IMR-90 (cell line): ENCODE results near the gene PJA1. TPM values are rescaled to one million over a fixed set of nuclear protein-coding genes. Genes with fewer than 3 reads are reported as not detected.

ENCODE experiments used
- ATAC-seq: fragments of 200-7000 bp; cut with Tn5 transposase; 2 replicates; pipeline ENCODE4 v1.9.1; 2020; ENCODE audit warnings: low read depth, mild to moderate bottlenecking, moderate library complexity
- BruUV-seq: library from RNA; stranded (reverse); fragments of 400-500 nt; replicated peaks from 2 replicates; lab custom pipeline; 2021; lab: Mats Ljungman, UMichigan
- CTCF ChIA-PET: fragments of 300-600 bp; formaldehyde crosslinking; extraction: SDS; loops from one replicate; lab custom pipeline; 2021; ENCODE audit warnings: antibody characterized with exemption; lab: Yijun Ruan, JAX
- POLR2A ChIA-PET: fragments of 300-600 bp; sonication (Branson Sonifier 250); formaldehyde crosslinking; loops from one replicate; lab custom pipeline; 2022; ENCODE audit warnings: antibody characterized with exemption; ENCODE audit not compliant: unreplicated experiment; lab: Charles Lee
- DNase-seq: peaks from one replicate; pipeline ENCODE4 v3.0.0; 2013
- H2AFZ ChIP-seq: replicated peaks from 2 replicates; pipeline ENCODE3; 2013; ENCODE audit warnings: low read length, mild to moderate bottlenecking; ENCODE audit not compliant: poor library complexity
- H2AK5ac ChIP-seq: 2 replicates; pipeline ENCODE4 v1.6.1; 2013; ENCODE audit warnings: low read depth, low read length, inconsistent platforms
- H2AK9ac ChIP-seq: replicated peaks from 2 replicates; pipeline ENCODE3; 2013; ENCODE audit warnings: mild to moderate bottlenecking, low read depth, low read length, moderate library complexity; ENCODE audit not compliant: poor library complexity
- H2BK120ac ChIP-seq: 2 replicates; pipeline ENCODE4 v1.6.1; 2013; ENCODE audit warnings: low read depth, low read length, inconsistent platforms
- H2BK15ac ChIP-seq: 3 replicates; pipeline ENCODE4 v1.6.1; 2013; ENCODE audit warnings: low read depth, low read length, inconsistent platforms
- H2BK20ac ChIP-seq: 2 replicates; pipeline ENCODE4 v1.6.1; 2013; ENCODE audit warnings: low read depth, mild to moderate bottlenecking, inconsistent platforms, low read length, moderate library complexity
- H2BK5ac ChIP-seq: 2 replicates; pipeline ENCODE4 v1.6.1; 2013; ENCODE audit warnings: mild to moderate bottlenecking, low read depth, low read length, inconsistent platforms; ENCODE audit not compliant: poor library complexity, severe bottlenecking
- H3K14ac ChIP-seq: replicated peaks from 2 replicates; pipeline ENCODE4 v1.6.1; 2013; ENCODE audit warnings: low read depth, low read length, inconsistent platforms
- H3K18ac ChIP-seq: 2 replicates; pipeline ENCODE4 v1.6.1; 2013; ENCODE audit warnings: low read depth, low read length, control low read depth
- H3K23ac ChIP-seq: 2 replicates; pipeline ENCODE4 v1.6.1; 2013; ENCODE audit warnings: low read depth, low read length, inconsistent platforms
- H3K27ac ChIP-seq: 2 replicates; pipeline ENCODE4 v1.5.1; 2013; ENCODE audit warnings: mild to moderate bottlenecking, control low read depth, low read length; ENCODE audit not compliant: insufficient read depth
- H3K27me3 ChIP-seq: 2 replicates; pipeline ENCODE4 v1.6.1; 2013; ENCODE audit warnings: low read length; ENCODE audit not compliant: control insufficient read depth, insufficient read depth
- H3K36me3 ChIP-seq: 2 replicates; pipeline ENCODE4 v1.6.1; 2013; ENCODE audit warnings: low read length, mixed read lengths; ENCODE audit not compliant: control insufficient read depth, insufficient read depth
- H3K4ac ChIP-seq: 2 replicates; pipeline ENCODE4 v1.6.1; 2013; ENCODE audit warnings: low read depth, low read length, inconsistent platforms
- H3K4me1 ChIP-seq: 2 replicates; pipeline ENCODE4 v1.6.1; 2013; ENCODE audit warnings: low read length, mixed read lengths; ENCODE audit not compliant: control insufficient read depth, insufficient read depth
- H3K4me2 ChIP-seq: 2 replicates; pipeline ENCODE4 v1.6.1; 2013; ENCODE audit warnings: low read depth, mild to moderate bottlenecking, control low read depth, low read length, moderate library complexity
- H3K4me3 ChIP-seq: 2 replicates; pipeline ENCODE4 v1.5.1; 2013; ENCODE audit warnings: low read depth, mild to moderate bottlenecking, control low read depth, low read length, moderate library complexity; ENCODE audit not compliant: insufficient read depth
- H3K56ac ChIP-seq: 2 replicates; pipeline ENCODE4 v1.6.1; 2013; ENCODE audit warnings: low read length, inconsistent platforms; ENCODE audit not compliant: insufficient read depth; ENCODE audit errors: extremely low read depth
- H3K79me1 ChIP-seq, 2 experiments: 2 replicates each; pipeline ENCODE4 v1.6.1; 2013; ENCODE audit warnings: low read length in 2 of 2, inconsistent platforms in 1 of 2, low read depth in 1 of 2
- H3K9ac ChIP-seq: 2 replicates; pipeline ENCODE4 v1.6.1; 2013; ENCODE audit warnings: low read depth, low read length, control low read depth
- H3K9me1 ChIP-seq: 2 replicates; pipeline ENCODE4 v1.6.1; 2013; ENCODE audit warnings: low read length, inconsistent platforms; ENCODE audit not compliant: insufficient read depth
- H3K9me3 ChIP-seq: 2 replicates; pipeline ENCODE4 v1.6.1; 2013; ENCODE audit warnings: low read length; ENCODE audit not compliant: control insufficient read depth, insufficient read depth
- H4K20me1 ChIP-seq: 2 replicates; pipeline ENCODE4 v1.6.1; 2013; ENCODE audit warnings: low read length, inconsistent platforms; ENCODE audit not compliant: insufficient read depth
- H4K5ac ChIP-seq: 2 replicates; pipeline ENCODE4 v1.6.1; 2013; ENCODE audit warnings: mild to moderate bottlenecking, low read depth, low read length, control low read depth
- H4K8ac ChIP-seq, 2 experiments: 2 replicates each; pipeline ENCODE4 v1.6.1; 2013; ENCODE audit warnings: low read depth in 2 of 2, low read length in 2 of 2, control low read depth in 1 of 2, inconsistent platforms in 1 of 2
- H4K91ac ChIP-seq: 2 replicates; pipeline ENCODE4 v1.6.1; 2013; ENCODE audit warnings: low read depth, low read length, inconsistent platforms; ENCODE audit not compliant: insufficient read depth
- MXI1 ChIP-seq: IDR thresholded peaks from 2 replicates; pipeline ENCODE4 v1.6.1; 2012; ENCODE audit warnings: low read depth, mild to moderate bottlenecking, low read length, moderate library complexity, borderline replicate concordance
- POLR2A ChIP-seq: IDR thresholded peaks from 2 replicates; pipeline ENCODE4 v1.6.1; 2012; ENCODE audit warnings: mild to moderate bottlenecking, low read depth, low read length
- RAD21 ChIP-seq: IDR thresholded peaks from 2 replicates; pipeline ENCODE4 v1.6.1; 2012; ENCODE audit warnings: low read length, improper control_type of control experiment
- RFX5 ChIP-seq: IDR thresholded peaks from 2 replicates; pipeline ENCODE4 v1.8.0; 2012; ENCODE audit warnings: low read depth, mild to moderate bottlenecking, low read length, moderate library complexity
- WGBS, 2 experiments: methylation state at CpG; one replicate each; pipeline versions ENCODE4 v1.1.5 to v1.1.7; 2013; ENCODE audit warnings: missing lambda C conversion rate in 2 of 2; ENCODE audit not compliant: insufficient read length in 1 of 2; ENCODE audit errors: extremely low coverage in 2 of 2; 5-methylcytosine and 5-hydroxymethylcytosine counted together
- dilution Hi-C: fragments of 300-500 bp; cut with HindIII; formaldehyde crosslinking; loops from one replicate; pipeline ENCODE4 v1.14.3; 2018; ENCODE audit warnings: low sequenced_read_pairs; ENCODE audit not compliant: unreplicated experiment
- in situ Hi-C: fragments of 300-500 bp; cut with MboI; formaldehyde crosslinking; loops from 3 replicates; pipeline ENCODE4 v1.14.3; 2019; ENCODE audit warnings: low sequenced_read_pairs, inconsistent platforms, mixed read lengths
- intact Hi-C: fragments of 100-400 bp; cut with micrococcal nuclease; formaldehyde crosslinking; loops from 2 replicates; pipeline ENCODE4 v1.10.0; 2022
- polyA plus RNA-seq, 3 experiments: library from polyadenylated mRNA; depleted of rRNA; stranded (reverse); fragments of >200 nt; gene quantifications; 2 replicates each; pipeline ENCODE4 v1.2.3, GENCODE V29; 2012; ENCODE audit warnings: low replicate concordance in 1 of 3
- total RNA-seq: library from RNA; depleted of rRNA; stranded (reverse); fragments of >200 nt; gene quantifications from 2 replicates; pipeline ENCODE4 v1.2.3, GENCODE V29; 2012

The PJA1 gene
- total and polyA plus RNA-seq, 2 of the 4 experiments (the other 2 are of a cell fraction), result 15.1 to 24.4 TPM

- Histone ChIP-seq H2BK20ac (no peak overlapping the region), H4K91ac (no peak overlapping the region), H3K4me1 (no peaks in the 10 kb centered on the region), H2AK5ac (no peak overlapping the region), H3K27me3 (peaks cover 12% of the 10 kb centered on the region), H3K18ac (no peak overlapping the region), H4K5ac (no peak overlapping the region), H4K20me1 (no peaks in the 10 kb centered on the region), H3K23ac (no peak overlapping the region), H3K27ac (no peak overlapping the region), H3K79me1 (no peaks in the 10 kb centered on the region), H2BK15ac (no peak overlapping the region), H2BK5ac (no peak overlapping the region), H3K4me3 (no peak overlapping the region), H2AFZ (no peak overlapping the region), H3K36me3 (no peaks in the 10 kb centered on the region), H3K14ac (no peak overlapping the region), H2AK9ac (no peak overlapping the region), H3K9me1 (no peaks in the 10 kb centered on the region), H4K8ac (no peak overlapping the region), H3K4ac (no peak overlapping the region), H3K4me2 (no peak overlapping the region), H3K56ac (no peak overlapping the region), H3K9ac (no peak overlapping the region), H2BK120ac (no peak overlapping the region), H3K9me3 (no peaks in the 10 kb centered on the region)
- TF ChIP-seq RFX5, result no peak
- TF ChIP-seq RAD21, result no peak
- TF ChIP-seq POLR2A, result no peak
- TF ChIP-seq MXI1, result no peak
- CTCF ChIA-PET, result no interaction called here
- POLR2A ChIA-PET, result no interaction called here
- dilution Hi-C loops, result no loop called here
- intact Hi-C loops, result no loop called here
- ATAC-seq (no peak), DNase-seq (no peak)
- no CpG with 5 or more reads among the region's 2 CpGs for WGBS, 2 experiments
- in situ Hi-C loops, result no loop called here
- BruUV-seq, result no TSS peak
Observed at GRCh38 chrX:69151866-69152284, 13.4 kb downstream of the PJA1 start.
